HG02943 (cell line): ENCODE results near the gene EPC2.
"Not testable (repeated sequence)": the region's sequence is repeated elsewhere in the genome, so short reads cannot be mapped to it uniquely, and the experiment has no call there.

ENCODE experiments used
- ATAC-seq: cut with Tn5 transposase; IDR thresholded peaks from one replicate; pipeline ENCODE4 v1.9.1; 2021; ENCODE audit warnings: mild to moderate bottlenecking, low read depth, moderate library complexity; ENCODE audit not compliant: unreplicated experiment

Gene EPC2

DNA sequence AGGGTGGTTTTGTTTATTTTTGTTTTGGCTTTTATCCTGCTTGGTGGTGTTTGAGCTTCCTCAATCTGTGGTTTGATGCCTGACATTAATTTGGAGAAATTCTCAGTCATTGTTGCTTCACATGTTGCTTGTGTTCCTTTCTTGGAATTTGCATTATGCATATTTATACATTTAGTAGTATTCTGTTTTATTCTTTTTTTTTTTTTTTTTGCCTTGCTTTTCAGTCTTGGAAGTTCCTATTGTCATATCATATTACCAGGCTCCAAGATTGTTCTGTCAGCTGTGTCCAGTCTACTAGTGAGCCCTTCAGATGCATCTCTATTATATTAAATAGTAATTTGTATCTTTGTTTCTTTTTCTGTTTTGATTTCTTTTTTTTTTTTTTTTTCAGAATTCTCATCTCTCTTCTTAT lies 77.0 kb downstream of the EPC2 start:
- no peak for ATAC-seq

DNA sequence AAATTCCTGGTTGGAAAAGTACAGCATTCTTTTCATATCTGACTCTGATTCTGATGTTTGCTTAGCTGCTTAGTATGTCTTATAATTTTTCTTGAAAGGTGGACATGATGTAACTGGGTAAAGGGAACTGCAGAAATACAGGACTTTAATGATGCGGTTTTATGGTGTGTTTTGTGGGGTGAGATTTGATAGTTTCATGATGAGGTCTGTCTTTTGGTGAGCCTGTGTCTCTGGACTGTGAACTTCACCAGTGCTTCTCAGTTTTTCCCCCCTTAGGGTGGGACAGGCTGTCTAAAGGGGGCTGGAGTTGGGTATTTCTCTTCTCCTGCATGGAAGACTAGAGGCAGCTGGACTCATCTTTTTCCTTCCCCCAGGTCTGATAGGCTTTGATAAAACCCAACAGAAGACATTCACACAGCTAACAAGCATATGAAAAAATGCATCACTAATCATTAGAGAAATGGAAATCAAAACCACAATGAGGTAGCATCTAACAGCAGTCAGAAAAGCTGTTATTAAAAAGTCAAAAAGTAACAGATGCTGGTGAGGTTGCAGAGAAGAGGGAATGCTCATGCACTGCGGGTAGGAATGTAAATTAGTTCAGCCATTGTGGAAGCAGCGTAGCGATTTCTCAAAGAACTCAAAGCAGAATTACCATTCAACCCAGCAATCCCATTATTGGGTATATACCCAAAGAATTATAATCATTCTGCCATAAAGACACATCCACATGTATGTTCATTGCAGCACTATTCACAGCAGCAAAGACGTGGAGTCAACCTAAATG lies 77.6 kb downstream of the EPC2 start:
- no peak for ATAC-seq

DNA sequence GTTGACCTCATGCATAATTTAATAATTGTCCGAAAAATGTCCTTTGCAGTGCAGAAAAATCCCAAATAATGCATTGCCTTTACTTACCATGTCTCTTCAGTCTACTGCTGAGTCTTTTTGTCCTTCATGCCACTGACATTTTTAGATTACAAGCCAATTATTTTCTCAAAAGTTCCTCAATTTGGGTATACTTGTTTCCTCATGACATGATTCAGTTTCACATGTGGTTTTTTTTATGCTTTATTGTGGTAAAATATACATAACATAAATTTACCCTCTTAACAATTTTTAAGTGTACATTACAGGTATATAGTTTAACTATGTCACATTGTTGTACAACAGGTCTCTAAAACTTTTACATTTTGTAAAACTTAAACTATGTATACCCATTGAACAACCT lies 81.0 kb downstream of the EPC2 start:
- peak; percentile 5 for ATAC-seq

DNA sequence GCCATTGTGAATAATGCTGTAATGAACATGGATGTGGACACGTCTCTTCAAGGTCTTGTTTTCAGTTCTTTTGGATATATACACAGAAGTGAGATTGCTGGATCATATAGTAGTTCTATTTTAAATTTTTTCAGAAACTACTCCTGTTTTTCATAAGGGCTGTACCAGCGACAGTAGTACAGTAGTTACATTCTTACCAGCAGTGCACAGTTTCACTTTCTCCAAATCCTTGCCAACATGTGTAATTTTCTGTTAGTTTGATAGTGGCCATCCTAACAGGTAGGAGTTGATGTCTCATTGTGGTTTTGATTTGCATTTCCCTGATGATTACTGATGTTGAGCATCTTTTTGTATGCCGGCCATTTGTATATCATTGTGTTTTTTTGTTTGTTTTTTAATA lies 81.7 kb downstream of the EPC2 start:
- ATAC-seq = peak; percentile 59

DNA sequence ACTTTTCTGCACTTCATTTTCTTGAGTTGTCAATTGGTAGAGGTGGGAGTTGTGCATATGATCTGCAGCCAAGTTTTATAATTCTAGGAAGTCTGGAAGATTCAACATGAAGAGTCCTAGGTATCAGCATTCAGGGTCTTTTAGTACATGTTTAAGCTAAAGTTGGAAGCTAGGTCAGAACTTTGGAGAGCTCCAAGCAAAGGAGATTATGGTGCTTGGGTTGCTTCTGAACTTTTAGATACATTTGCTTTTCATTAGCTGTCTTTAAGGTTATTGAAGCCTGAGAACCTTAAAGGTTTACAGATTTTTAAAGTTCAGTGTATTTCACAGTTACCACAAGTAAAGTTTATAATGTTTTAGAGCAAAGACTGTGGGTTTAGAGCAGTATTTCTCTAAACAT lies 85.5 kb downstream of the EPC2 start:
- ATAC-seq = no peak

DNA sequence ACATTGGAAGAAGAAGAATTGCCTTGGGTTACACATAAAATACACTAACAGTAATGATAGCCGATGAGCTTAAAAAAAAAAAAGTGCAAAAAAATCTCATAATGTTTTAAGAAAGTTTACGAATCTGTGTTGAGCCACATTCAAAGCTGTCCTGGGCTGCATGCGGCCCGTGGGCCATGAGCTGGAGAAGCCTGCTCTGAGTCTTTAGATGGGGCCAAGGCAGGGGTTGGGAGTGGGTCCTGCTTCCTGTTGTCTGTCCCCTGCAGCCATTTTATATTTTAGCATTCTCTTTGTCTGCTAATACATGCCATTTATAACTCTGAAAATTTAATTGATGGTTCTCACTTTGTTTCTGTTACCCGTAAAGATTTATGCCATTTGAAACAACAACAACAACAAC lies 93.2 kb downstream of the EPC2 start:
- no peak for ATAC-seq

DNA sequence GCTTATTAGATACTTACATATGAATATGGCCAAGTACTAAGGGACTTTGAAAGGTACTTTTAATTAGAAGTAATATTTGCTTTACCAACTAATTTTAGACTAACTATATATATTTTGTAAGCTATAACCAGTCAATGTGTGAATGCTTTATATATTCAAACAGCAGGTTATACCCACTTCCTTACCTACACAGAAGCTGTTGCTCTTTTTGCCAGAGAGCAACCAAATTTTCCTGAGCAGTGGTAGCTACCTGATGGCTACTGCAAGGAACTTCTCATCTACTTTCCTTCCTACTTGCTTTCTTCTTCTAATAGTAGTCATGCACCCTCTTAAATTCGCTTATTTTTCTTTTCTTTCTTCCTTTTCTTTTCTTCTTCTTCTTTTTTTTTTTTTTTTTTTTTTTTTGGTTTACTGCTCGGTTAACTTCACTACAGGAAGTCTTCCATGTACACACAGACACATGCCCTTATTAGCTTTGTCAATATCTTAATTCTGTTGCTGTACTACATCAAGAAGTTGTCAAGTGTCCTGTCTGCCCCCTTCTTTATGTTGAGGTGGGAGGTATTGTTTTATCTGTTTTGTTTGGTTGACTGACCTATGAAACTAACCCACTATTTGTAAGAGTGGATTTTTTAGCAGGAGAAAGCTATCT lies 95.0 kb downstream of the EPC2 start:
- ATAC-seq = no peak

DNA sequence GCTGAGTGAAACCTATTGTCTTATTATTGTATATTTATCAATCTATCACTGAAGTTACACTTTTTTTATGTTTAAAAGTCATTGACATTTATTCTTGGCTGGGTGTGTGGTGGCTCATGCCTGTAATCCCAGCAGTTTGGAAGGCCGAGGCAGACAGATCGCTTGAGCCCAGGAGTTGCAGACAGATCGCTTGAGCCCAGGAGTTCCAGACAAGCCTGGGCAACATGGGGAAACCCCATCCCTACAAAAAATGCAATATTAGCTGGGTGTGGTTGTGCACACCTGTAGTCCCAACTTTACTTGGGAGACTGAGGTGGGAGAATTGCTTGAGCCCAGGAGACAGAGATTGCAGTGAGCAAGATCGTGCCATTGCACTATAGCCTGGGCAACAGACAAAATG lies 97.8 kb downstream of the EPC2 start:
- no peak for ATAC-seq

DNA sequence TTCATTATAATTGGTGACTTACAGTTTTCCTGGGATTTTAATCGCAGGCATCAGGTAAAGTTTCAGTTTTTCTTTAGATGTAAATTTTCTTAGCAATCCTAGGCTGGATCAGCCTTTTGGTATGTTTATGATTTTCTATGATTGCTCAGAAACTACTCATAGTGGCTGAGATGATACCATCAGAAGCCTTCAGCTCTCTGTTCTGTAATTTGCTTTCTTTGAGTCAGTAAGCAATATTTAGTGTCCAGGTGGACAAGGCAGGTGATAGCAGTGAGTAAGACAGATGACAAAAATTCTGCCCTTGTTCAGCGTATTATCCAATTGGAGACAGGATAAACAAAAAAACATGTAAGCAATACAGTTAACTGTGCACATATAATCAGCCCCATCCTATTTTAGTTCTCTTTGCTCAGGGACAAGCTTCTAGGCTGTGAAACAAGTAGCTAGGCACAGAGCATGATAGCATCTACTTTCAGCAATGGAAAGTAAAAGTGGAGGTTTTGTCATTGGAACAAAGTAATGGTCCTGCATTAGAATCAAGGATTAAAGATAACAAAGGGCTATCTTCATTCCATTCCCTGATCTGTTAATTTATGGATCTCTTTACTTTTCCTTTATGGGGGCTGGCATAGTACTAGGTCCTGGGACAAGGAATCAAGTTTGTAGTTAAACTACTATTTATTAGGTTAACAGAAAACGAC lies 100.8 kb downstream of the EPC2 start:
- ATAC-seq = no peak

DNA sequence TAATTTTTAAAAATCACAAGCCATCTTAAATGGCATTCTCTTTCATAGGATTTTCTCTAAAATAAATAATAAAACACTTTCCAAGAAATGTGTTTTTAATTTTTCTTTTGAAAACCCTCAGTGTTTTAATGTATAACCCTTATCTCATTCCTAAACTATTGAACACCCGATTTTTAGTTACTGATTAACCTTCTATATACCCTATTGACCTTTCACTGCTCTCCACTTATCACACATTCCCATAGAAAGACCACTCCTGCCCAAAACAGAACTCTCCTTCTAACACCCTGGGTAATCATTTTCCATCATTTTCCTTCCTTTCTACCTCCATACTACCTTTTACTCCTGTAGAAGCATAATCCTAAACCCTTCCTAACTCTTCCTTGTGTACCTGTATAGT lies 102.4 kb downstream of the EPC2 start:
- ATAC-seq = no peak

DNA sequence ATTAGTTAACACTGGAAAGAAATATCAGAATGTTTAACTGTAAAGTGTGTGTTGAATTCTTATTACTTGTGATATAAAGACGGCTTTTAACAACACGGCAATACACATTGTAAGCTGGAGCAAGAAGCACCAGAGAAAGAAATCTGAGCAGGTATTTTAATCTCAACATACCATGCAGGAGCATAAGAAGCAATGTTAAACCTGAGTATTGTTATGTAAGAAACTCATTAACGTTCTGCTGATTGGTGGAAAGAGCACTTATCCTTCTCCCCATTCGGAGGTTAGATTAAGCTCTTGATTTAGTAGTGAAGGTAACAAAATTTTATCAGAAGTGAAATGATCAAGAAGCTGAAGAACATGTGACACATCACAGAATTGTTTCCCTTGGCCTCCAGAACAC lies 107.4 kb downstream of the EPC2 start:
- no peak for ATAC-seq

DNA sequence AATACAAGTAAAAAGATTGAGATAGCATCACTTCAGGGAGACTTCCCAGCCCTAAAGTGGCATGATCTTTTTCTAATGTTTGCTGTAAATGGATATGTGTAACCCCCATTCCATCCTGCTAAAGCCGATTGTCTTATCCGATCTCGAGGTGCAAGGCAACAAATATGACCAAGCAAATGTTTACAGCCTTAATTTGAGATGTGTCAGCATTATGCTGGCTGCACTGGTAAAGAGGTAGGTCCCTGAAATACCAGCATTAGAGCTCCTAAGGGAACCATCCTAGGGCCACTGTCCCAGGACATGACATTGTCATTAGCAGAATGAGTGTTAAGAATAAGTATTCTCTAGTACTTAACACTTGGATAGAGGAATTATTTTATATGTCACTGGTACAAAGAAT lies 108.4 kb downstream of the EPC2 start:
- ATAC-seq = no peak

DNA sequence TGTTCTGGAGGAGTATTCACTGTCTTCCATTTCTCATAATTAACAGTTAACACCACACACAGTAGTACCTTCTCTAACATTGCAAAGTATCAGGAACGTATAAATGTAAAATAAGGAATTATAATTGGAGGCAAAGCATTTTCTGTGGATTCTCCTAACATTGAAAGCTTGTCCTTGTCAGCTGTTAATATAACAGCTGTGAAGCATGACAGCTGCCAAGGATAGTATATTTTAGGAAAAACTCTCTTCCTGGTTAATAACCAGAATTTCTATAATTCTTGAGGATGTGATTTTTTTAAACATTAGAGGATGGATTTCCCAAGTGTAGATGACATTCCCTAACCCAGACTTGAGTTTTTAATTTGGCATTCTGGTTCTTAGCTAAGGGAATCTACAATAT lies 110.3 kb downstream of the EPC2 start:
- ATAC-seq = no peak

DNA sequence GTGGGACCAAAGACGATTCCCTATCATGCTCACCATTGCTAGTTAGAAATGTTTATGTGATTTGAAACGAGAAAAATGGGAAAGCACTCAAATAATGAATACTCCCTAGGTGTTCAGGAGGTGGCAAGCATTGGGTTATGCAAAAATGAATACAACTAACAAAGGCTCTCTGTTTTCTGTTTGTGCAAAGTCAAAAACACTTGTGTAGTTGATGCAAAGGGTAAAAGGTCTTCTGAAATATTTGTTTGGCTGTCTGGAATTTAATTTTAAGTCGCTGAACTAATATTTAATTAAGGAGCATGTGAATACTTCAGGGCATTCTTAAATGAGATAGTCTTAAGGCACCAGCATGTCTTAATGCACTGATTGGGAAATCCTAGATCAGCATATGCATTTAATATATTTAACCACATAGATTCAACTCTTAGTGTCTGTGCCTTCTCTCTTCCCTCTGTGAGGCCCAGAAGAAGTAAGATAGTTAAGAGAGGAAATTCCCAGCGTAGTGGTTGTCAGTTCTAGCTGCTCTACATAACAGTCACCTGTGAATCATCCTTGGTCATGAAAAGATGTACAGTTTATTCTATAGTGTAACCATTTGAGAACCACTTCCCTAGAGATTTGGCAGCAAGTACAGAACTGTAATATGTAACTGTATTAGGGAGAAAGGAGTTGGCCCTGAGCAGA lies 111.9 kb downstream of the EPC2 start:
- ATAC-seq = no peak

DNA sequence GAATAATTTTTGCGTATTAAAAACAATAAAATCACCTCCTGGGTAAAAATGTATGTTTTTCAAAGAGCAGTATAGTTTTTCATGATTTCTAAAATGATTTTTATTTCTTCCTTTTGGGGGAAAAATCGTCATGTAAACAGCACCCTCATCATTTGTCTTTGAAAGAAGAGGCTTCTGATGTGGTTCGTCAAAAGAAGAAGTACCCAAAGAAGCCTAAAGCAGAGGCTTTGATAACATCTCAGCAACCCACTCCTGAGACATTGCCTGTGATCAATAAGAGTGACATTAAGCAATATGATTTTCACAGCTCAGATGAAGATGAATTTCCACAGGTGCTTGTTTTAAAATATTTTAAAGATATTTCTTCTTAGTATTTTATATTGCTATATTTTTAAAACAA lies 120.3 kb downstream of the EPC2 start:
- ATAC-seq = no peak

DNA sequence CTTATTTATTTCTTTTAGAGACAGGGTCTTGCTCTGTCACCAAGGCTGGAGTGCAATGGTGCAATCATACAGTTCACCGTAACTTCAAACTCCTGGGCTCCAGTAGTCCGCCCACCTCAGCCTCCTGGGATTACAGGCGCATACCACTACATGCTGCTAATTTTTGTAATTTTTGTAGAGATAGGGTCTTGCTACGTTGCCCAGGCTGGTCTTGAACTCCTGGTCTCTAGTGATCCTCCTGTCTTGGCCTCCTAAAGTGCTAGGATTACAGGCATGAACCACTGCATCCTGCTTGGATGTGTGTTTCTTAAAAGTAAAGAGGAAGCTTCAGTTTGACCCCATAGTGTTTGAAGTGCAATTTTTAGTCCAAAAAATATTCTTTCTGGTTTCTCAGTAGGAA lies 125.5 kb downstream of the EPC2 start:
- ATAC-seq = no peak

DNA sequence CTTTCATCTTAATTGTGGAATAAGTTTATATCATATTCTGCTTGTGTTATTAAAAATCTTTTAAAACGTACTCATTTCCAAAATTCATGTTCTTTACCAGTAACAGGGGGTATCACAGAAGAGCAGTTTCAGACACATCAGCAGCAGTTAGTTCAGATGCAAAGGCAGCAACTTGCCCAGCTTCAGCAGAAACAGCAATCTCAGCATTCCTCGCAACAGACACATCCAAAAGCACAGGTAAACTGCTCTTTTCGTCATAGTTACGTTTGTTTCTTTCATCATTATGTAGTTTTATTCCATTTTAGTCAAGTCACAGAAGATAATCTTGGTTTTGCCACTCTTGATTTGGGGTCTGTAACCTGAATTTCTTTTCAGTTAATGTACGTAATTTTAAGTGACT lies 137.0 kb downstream of the EPC2 start:
- ATAC-seq = no peak

DNA sequence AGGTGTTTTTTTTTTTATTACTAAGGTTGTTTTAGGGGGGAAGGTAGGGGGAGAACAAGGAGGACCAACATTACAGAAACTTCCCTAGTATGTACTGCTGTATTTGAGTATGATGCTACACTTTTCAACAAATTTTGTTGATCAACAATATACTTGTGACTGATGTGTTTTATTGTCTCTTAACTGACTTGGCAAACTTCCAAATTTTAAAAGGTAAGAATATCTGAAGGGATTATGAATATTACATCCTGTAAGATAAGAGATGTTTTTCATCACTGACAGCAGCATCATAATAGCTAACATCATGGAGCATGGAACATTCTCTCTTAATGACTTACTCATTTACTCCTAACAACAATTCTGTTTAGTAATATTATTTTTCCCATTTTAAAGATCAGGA lies 144.5 kb downstream of the EPC2 start:
- no peak for ATAC-seq

DNA sequence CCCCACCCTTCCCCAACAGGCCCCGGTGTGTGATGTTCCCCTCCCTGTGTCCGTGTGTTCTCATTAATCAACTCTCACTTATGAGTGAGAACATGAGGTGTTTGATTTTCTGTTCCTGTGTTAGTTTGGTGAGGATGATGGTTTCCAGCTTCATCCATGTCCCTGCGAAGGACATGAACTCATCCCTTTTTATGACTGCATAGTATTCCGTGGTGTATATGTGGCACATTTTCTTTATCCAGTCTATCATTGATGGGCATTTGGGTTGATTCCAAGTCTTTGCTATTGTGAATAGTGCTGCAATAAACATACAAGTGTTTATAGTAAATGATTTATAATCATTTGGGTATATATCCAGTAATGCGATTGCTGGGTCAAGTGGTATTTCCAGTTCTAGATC lies 145.6 kb downstream of the EPC2 start:
- ATAC-seq = not testable (repeated sequence)

DNA sequence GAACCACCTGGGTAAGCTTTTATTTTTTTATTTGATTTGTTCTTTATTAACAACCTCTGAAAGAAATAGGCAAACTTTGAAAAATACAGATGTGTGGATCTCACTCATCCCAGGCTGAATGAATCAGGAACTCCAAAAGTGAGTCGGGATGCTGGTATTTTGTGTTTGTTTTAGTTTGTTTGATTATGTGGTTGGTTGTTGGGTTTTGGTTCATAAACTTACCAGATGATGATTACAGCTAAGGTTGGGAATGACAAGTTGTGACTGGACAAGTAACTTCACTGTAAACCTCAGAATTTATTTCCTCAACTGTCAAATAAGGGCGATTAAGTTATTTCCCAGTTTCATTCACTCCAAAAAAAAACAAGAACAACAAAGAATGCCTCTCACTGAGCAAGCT lies 150.0 kb downstream of the EPC2 start:
- ATAC-seq = no peak
